Endodermal cell (in vitro differentiated cells): ENCODE measurements around the gene ZFP3. TPM values are rescaled to one million over a fixed set of nuclear protein-coding genes. Genes with fewer than 3 reads are reported as not detected.
A peak's percentile ranks its signal among the peaks of the same experiment; 100 is the strongest.
"Not testable (repeated sequence)": the region's sequence is repeated elsewhere in the genome, so short reads cannot be mapped to it uniquely, and the experiment has no call there.

Experiments used
- DNase-seq: peaks from one replicate; pipeline ENCODE4 v3.0.0-alpha.2; 2017
- H3K27ac ChIP-seq: 2 replicates; pipeline ENCODE4 v1.5.1; 2013; ENCODE audit warnings: mild to moderate bottlenecking, low read depth, low read length, moderate library complexity
- H3K27me3 ChIP-seq: 2 replicates; pipeline ENCODE4 v1.6.1; 2013; ENCODE audit warnings: mild to moderate bottlenecking, low read length, moderate library complexity; ENCODE audit not compliant: insufficient read depth, control insufficient read depth, poor library complexity, severe bottlenecking
- H3K36me3 ChIP-seq: 2 replicates; pipeline ENCODE4 v1.7.0; 2013; ENCODE audit warnings: mild to moderate bottlenecking, low read length, moderate library complexity; ENCODE audit not compliant: control insufficient read depth, insufficient read depth
- H3K4me1 ChIP-seq: one replicate; pipeline ENCODE4 v1.7.0; 2013; ENCODE audit warnings: low read length; ENCODE audit not compliant: control insufficient read depth, insufficient read depth
- H3K4me3 ChIP-seq: 2 replicates; pipeline ENCODE4 v1.5.1; 2013; ENCODE audit warnings: mild to moderate bottlenecking, low read length, moderate library complexity
- H3K9ac ChIP-seq: 2 replicates; pipeline ENCODE4 v1.6.1; 2013; ENCODE audit warnings: mild to moderate bottlenecking, low read length, moderate library complexity; ENCODE audit not compliant: poor library complexity, severe bottlenecking; ENCODE audit errors: extremely low read depth
- H3K9me3 ChIP-seq: 2 replicates; pipeline ENCODE4 v1.6.1; 2013; ENCODE audit warnings: mild to moderate bottlenecking, low read length, moderate library complexity; ENCODE audit not compliant: control insufficient read depth
- H3K27ac Mint-ChIP-seq: 2 replicates; pipeline ENCODE4 v1.8.0; 2020; ENCODE audit warnings: mixed read lengths
- H3K27me3 Mint-ChIP-seq: 2 replicates; pipeline ENCODE4 v1.8.0; 2021; ENCODE audit warnings: mild to moderate bottlenecking, mixed read lengths; ENCODE audit not compliant: insufficient read depth
- H3K36me3 Mint-ChIP-seq: 2 replicates; pipeline ENCODE4 v1.8.0; 2020; ENCODE audit warnings: low read depth, mixed read lengths
- H3K4me1 Mint-ChIP-seq: 2 replicates; pipeline ENCODE4 v1.8.0; 2020; ENCODE audit warnings: mixed read lengths
- H3K4me3 Mint-ChIP-seq: 2 replicates; pipeline ENCODE4 v1.8.0; 2020; ENCODE audit warnings: mild to moderate bottlenecking, moderate library complexity, mixed read lengths
- H3K9me3 Mint-ChIP-seq: 2 replicates; pipeline ENCODE4 v1.8.0; 2020; ENCODE audit warnings: mild to moderate bottlenecking, mixed read lengths
- WGBS, 2 experiments: methylation state at CpG; one replicate each; pipeline versions ENCODE4 v1.1.5 to v1.1.7; 2013; ENCODE audit warnings: missing lambda C conversion rate in 2 of 2, mixed read lengths in 1 of 2; ENCODE audit not compliant: insufficient coverage in 1 of 2, insufficient read length in 1 of 2; 5-methylcytosine and 5-hydroxymethylcytosine counted together
- total RNA-seq, 2 donors: library from RNA; stranded (reverse); fragmentation: NEBNext Ultra II Directional in 1 of 2; extraction: Animal tissue kit (Norgen Biotek cat#: 25700) in 1 of 2; gene quantifications; 2 replicates in 1 of 2; 3 replicates in 1 of 2; pipeline ENCODE4 v1.2.1, GENCODE V29; 2021
- TF ChIP-seq, protein P1 (sequence below): fragments of 200-600 bp; sonication (generic); conservative IDR thresholded peaks from 2 replicates; pipeline ENCODE4 v1.5.0; 2021; ENCODE audit warnings: antibody characterized with exemption, mild to moderate bottlenecking

Gene ZFP3
- total RNA-seq, 2 donors from 2014 or later: 0.09 to 1.3 TPM

DNA sequence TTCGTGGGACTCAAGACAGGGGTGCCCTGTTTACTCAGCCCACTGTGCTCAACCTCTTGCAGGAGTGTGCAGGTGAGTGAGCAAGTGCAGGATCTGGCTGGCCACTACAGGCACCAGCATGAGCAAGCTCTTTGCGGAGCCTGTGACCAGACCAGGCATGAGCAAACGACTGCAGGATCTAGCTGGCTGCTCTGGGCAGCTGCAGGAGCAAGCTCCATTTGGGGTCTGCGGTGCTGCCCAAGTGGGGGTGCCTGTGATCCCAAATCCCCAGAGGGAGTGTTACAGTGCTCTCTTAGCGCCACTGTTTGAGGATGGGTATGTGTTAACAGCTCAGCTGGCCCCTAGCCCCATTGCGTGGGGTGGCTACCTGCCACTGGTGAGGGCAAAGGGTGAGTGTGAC is 40.0 kb downstream of the ZFP3 start:
- H3K27me3 ChIP-seq: peaks cover 18% of the 10 kb centered on the region
- DNase-seq: no peak
- no peaks in the 10 kb centered on the region for H3K4me1 Mint-ChIP-seq
- H3K36me3 Mint-ChIP-seq: peaks cover 13% of the 10 kb centered on the region
- H3K9ac ChIP-seq: no peak overlapping the region
- no peak overlapping the region for H3K4me3 ChIP-seq
- no peaks in the 10 kb centered on the region for H3K4me1 ChIP-seq
- H3K27ac Mint-ChIP-seq: no peak overlapping the region
- H3K9me3 Mint-ChIP-seq: peaks cover 18% of the 10 kb centered on the region
- H3K27ac ChIP-seq: no peak overlapping the region
- H3K27me3 Mint-ChIP-seq: peaks cover 69% of the 10 kb centered on the region
- no peak overlapping the region for H3K4me3 Mint-ChIP-seq
- TF ChIP-seq, protein P1, sequence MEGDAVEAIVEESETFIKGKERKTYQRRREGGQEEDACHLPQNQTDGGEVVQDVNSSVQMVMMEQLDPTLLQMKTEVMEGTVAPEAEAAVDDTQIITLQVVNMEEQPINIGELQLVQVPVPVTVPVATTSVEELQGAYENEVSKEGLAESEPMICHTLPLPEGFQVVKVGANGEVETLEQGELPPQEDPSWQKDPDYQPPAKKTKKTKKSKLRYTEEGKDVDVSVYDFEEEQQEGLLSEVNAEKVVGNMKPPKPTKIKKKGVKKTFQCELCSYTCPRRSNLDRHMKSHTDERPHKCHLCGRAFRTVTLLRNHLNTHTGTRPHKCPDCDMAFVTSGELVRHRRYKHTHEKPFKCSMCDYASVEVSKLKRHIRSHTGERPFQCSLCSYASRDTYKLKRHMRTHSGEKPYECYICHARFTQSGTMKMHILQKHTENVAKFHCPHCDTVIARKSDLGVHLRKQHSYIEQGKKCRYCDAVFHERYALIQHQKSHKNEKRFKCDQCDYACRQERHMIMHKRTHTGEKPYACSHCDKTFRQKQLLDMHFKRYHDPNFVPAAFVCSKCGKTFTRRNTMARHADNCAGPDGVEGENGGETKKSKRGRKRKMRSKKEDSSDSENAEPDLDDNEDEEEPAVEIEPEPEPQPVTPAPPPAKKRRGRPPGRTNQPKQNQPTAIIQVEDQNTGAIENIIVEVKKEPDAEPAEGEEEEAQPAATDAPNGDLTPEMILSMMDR: no peak
- 77 to 82% methylated on average over 4 to 6 of the region's 6 CpGs for WGBS, 2 experiments
- H3K36me3 ChIP-seq: peaks cover 10% of the 10 kb centered on the region
- no peaks in the 10 kb centered on the region for H3K9me3 ChIP-seq

DNA sequence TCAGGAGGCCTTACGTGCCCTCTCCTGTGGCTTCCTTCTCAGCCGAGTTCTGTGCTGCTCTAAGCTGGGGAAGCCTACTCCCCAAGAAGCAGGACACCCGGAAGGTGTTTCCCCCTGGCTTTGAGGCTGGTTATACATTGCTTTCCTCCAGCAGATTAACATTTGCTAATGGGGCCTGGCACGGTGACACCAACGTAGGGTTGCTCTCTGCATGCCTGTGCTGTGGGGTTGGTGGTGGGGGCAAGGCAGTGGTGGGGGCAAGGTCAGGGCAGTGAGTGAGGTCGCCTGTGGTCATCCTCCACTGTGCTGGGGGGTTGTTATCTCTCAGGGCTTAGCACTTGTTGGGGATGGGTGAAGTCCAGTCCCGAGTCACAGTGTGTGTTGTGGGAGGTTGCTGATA is 41.8 kb downstream of the ZFP3 start:
- TF ChIP-seq, protein P1: no peak
- Mint-ChIP-seq H3K36me3 (no peaks in the 10 kb centered on the region), H3K4me3 (no peak overlapping the region), H3K4me1 (no peaks in the 10 kb centered on the region), H3K27ac (no peak overlapping the region), H3K9me3 (peaks cover 14% of the 10 kb centered on the region), H3K27me3 (peaks cover 80% of the 10 kb centered on the region)
- DNase-seq: peak; percentile 37
- Histone ChIP-seq H3K9me3 (no peaks in the 10 kb centered on the region), H3K9ac (no peak overlapping the region), H3K27me3 (peaks cover 31% of the 10 kb centered on the region), H3K4me3 (no peak overlapping the region), H3K36me3 (no peaks in the 10 kb centered on the region), H3K27ac (no peak overlapping the region), H3K4me1 (no peaks in the 10 kb centered on the region)
- whole genome bisulfite sequencing, 2 experiments: 88 to 89% methylated on average over 5 to 7 of the region's 7 CpGs

DNA sequence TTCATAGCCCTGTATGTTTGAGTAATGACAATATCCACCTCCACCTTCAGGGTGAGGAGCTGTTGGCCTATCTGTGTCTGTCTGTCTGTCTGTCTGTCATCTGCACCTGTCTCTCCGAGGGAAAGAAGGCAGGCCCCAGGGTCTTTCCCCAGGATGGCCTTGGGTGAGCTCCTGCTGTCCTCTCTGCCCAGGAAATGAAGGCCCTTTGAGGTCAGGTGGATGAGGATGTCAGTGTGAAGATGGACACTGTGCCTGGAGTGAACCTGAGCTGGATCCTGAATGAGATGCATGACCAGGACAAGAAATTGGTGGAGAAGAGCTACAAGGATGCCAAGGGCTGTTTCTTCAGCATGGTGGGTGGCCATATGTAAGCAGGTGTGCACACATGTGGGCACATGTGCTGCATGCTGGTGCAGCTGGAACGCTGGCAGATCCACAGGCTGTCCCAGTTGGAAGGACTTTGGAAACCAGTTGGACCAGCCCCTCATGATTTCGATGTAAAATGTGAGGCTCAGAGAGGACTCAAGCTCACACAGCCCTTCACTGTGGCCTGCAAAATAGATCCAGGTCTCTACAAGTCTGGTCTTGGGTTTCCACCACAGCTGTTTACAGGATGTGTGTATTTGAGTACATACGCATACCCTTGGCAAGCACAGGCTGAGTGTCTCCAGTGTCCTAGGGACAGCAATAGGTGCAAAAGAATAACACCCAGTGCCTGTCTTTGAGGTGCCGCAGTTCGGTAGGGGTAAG is 42.3 kb downstream of the ZFP3 start:
- H3K4me3 Mint-ChIP-seq, H3K27ac ChIP-seq, H3K4me3 ChIP-seq, H3K9ac ChIP-seq, H3K9me3 ChIP-seq, H3K4me1 ChIP-seq, H3K4me1 Mint-ChIP-seq, H3K27ac Mint-ChIP-seq, H3K36me3 Mint-ChIP-seq, H3K36me3 ChIP-seq: not testable (repeated sequence)
- peak; percentile 37 for DNase-seq
- peaks cover 12% of the 10 kb centered on the region for H3K9me3 Mint-ChIP-seq
- 89 to 94% methylated on average over 3 to 6 of the region's 6 CpGs for WGBS, 2 experiments
- peaks cover 78% of the 10 kb centered on the region for H3K27me3 Mint-ChIP-seq
- H3K27me3 ChIP-seq: peaks cover 31% of the 10 kb centered on the region
